Fibroblast of skin of right biceps (primary cell): Measurements from ENCODE around the gene RGS9.
"Not testable (repeated sequence)": the region's sequence is repeated elsewhere in the genome, so short reads cannot be mapped to it uniquely, and the experiment has no call there.

Source experiments
- DNase-seq: peaks from one replicate; pipeline ENCODE4 v3.0.0-alpha.2; 2013

Gene RGS9

DNA sequence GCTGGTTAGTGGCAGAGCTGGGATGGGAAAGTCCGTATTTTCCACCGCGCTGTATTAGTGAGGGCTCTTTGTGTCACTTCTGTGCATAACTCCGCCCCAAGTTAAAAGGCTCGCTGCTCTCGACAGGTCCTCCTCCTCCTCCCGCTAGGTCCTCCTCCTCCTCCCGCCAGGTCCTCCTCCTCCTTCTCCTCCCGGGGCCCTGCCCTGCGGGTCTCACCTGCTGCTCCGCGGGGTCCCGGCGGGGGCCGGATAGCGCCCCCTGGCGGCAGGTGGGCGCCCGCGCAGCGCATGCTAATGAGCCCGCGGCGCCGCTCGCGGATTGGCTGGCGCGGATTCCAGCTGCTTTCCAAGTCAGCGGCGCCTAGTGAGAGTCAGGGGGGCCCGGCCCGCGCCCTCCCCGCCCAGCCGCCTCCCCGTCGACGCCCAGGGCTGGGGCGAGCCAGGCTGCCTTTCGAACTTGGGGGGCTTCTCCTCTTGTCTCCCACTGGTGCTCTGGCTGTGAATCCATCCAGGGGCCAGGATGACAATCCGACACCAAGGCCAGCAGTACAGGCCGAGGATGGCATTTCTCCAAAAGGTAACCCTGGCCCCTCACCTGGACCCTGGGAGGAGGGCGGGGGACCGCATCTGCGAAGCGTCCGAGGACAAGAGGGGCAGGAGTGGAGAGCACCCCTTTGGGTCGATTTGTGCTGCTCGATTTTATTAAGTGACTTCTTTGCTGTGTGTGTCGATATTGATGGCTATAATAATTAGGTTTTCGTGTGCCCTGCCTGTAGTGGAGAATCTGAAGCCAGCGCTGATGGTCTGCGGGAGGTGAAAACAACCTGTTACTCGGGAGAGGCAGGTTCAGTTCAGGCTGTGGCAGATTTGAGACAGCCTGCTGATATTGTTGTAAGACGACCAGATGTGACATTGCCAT lies at the start of gene RGS9:
Gene RGS9 (plus strand): TSS at position 350 of the 919 bp plus-strand sequence. CDS start 171 bp downstream, at position 521.
- DNase-seq = peak; percentile 69

DNA sequence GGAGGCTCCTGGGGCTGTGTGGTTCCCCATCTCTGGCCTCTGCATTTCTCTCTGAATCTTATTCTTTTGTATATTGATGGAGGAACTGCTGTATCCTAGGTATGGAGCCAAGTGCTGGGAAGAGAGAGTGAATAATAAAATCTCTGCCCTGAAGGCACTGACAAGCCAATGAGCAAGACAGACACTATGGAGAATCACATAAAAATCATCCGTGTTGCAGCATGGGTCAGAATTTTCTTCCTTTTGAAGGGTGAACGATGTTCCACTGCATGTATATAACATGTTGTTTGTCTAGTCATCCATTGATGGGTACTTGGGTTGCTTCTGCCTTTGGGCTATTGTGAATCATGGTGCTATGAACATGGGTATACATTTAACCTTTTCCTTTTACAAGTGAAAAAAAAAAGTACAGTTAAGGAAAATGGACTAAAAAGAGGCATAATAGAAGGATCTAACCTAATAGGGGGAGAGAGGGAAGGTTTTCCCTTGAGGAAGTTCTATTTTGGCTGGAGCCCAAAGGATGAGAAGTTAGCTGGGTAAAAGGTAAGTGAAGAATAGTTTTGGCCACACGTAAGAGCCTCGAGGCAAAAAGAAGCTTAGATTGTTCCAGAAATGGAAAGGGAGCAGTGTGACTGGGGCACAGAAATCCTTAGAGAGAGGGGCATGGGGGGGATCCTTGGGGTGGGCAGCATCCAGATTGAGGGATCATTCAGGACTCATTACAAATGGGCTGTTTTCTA lies 48.4 kb upstream of the RGS9 start:
- DNase-seq = no peak

DNA sequence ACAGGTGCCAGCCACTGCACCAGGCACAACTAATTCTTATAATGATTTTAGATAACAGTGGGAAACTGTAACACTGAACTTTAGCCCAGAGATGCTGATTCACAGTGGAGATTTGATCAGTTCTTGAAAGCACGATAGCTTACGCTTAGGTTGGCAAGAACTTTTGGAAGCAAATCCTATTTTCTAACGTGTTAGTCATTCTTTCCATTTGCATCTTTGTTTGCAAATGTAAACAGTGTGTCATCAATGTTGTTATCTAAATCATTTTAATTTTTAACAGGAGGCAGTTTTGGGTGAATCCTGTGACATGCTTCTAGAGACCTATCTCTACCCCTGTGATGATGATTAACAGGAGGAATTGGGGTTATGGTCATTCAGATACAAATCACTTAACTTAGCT lies 44.9 kb upstream of the RGS9 start:
- no peak for DNase-seq

DNA sequence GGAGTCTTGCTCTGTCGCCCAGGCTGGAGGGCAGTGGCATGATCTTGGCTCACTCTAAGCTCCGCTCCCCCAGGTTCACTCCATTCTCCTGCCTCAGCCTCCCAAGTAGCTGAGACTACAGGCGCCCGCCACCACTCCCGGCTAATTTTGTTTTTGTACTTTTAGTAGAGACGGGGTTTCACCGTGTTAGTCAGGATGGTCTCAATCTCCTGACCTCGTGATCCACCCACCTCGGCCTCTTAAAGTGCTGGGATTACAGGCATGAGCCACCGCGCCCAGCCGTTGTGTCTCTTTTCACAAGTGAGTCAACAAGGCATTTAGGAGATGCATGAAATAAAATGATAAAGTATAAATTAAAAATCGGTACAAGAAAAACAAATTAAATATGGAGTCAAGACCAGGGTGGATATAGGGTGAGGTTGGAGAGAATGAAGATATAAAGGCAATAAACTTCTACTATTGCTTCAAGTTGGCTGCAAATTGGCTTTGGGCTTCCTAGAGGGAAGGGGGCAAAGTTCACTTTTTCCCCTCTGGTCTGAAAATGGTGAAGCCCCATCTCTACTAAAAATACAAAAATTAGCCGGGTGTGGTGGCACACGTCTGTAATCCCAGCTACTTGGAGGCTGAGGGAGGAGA lies 44.3 kb upstream of the RGS9 start:
- not testable (repeated sequence) for DNase-seq

DNA sequence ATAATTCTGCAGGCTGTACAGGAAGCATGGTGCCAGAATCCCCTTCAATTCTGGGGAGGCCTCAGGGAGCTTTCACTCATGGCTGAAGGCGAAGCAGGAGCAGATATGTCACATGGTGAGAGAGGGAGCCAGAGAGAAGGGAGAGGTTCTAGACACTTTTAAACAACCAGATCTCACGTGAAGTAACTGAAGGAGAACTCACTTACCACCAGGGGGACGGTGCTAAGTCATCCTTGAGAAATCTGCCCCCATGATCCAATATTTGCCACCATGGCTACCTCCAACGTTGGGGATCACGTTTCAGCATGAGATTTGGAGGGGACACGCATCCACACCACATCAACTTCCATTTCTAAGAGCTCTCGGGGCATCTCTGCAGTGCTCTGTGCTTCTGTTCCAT lies 43.2 kb upstream of the RGS9 start:
- DNase-seq = no peak

DNA sequence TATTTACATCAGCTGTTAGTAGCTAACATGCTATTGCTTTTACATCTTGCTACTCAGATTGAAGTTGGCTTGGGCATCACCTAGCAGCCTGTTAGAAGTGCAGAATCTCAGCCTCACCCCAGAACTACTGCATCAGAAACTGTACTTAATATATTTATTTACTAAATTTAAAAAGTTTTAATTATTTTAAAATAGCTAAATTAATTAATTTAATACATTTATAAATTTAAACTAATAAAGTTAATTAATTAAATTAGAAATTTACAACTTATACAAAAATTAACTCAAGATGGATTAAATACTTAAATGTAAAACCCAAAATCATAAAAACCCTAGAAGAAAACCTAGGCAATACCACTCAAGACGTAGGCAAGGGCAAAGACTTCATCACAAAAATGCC lies 41.7 kb upstream of the RGS9 start:
- DNase-seq = no peak

DNA sequence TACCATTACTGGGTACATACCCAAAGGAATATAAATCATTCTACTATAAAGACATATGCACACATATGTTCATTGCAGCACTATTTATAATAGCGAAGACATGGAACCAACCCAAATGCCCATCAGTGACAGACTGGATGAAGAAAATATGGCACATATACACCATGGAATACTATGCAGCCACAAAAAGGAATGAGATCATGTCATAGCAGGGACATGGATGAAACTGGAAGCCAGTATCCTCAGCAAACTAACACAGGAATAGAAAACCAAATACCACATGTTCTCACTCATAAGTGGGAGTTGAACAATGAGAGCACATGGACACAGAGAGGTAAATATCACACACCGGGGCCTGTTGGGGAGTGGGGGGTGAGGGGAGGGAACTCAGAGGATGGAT lies 40.8 kb upstream of the RGS9 start:
- DNase-seq = not testable (repeated sequence)

DNA sequence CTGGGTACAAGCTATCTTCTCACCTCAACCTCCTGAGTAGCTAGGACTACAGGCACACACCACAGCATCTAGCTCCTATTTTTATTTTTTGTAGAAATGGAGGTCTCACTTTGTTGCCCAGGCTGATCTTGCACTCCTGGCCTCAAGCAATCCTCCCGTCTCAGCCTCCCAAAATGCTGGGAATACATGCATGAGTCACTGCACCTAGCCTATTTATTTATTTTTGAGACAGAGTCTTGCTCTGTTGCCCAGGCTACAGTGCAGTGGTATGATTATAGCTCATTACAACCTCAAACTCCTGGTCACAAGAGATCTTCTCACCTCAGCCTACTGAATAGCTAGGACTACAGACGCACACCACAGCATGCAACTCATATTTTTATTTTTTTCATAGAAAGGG lies 40.1 kb upstream of the RGS9 start:
- DNase-seq = no peak

DNA sequence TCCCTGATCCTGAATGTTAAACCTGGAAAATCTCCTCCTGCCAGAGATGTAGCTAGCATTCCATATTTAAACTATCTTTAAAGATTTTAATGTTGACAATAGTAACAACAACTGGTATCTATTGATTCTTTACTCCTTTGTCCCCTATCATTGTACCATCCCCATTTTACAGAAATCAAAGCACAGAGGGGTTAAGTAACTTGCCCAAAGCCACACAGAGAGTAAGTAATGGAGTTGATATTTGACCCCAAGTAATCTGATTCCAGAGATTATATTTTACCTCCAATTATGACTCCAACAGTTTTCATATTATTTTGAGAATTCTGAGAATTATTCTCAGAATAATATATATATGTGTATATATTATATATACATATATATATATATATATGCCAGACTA lies 37.7 kb upstream of the RGS9 start:
- DNase-seq = no peak

DNA sequence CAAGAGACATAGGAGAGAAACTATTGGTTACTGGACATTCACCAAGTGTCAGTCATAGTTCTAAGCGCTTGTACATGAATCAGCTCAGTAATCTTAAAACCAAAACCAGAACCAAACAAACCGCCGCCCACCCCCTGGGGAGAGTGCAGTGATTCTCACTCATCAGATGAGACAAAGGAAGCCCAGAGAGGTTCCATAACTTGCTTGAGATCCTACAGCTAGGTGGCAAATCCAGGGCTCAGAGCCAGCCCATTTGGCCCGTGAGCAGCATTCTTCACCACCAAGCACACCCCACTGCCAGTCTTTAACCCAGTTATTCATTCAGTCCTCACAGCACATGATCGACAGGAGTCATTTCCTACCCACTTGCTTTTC lies 37.2 kb upstream of the RGS9 start:
- DNase-seq = peak; percentile 77

DNA sequence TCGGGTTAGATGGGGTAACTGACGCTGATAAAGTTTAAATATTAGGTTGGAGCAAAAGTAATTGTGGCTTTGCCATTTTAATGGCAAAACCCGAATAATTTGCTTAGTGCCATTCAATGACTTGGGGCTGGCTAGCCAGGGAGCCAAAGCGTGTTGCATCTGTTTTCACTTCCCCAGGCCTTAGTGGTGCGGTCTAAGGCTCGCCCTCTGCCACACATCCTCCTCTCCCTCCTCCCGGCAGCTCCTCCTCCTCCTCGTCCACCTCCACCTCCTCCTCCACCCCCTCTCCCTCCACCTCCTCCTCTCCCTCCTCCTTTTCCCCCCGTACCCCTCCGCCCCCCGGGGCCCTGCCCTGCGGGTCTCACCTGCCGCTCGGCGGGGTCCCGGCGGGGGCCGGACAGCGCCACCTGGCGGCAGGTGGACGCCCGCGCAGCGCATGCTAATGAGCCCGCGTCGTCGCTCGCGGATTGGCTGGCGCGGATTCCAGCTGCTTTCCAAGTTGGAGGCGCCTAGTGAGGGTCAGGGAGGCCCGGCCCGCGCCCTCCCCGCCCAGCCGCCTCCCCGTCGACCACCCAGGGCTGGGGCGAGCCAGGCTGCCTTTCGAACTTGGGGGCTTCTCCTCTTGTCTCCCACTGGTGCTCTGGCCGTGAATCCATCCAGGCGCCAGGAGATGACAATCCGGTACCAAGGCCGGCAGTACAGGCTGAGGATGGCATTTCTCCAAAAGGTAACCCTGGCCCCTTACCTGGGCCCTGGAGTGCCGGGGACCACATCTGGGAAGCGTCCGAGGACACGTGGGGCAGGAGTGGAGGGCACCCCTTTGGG lies 36.6 kb upstream of the RGS9 start:
- peak; percentile 68 for DNase-seq

DNA sequence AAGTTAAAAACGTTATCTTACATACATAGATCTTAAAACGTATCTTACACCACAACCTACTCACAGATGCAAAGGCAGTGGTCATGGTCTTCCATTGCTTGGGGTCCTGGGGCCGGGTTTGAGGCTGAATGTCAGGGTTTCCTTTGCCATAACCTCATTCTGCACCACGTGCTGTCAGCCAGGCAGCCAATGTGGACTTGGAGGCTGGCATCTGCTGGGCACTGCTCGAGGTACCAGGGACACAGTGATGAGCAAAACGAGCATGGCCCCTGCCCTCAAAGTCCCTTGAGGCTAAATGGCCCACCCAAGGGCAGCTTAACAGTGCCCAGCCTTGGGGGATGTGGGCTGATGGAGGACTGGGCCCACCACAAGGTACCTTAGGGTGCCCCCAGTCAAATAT lies 35.8 kb upstream of the RGS9 start:
- DNase-seq = no peak

DNA sequence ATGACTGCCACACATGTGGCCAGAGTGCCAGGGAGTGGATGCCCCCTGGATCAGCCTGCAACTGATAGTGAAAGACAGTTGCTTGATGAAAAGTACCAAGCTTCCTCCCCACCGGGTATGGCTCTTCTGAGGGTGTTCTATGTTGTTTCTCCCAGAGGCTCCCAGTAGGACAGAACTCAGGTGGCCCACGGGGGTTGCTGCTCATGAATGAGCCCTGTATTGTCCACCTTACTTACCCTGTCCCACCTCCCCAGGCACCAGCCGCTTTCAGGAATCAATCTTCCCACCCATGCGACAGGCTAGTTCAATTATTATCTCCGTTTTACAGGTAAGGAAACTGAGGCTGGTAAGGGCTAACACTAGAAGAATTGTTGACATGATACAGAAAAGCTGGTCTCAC lies 34.9 kb upstream of the RGS9 start:
- DNase-seq = no peak

DNA sequence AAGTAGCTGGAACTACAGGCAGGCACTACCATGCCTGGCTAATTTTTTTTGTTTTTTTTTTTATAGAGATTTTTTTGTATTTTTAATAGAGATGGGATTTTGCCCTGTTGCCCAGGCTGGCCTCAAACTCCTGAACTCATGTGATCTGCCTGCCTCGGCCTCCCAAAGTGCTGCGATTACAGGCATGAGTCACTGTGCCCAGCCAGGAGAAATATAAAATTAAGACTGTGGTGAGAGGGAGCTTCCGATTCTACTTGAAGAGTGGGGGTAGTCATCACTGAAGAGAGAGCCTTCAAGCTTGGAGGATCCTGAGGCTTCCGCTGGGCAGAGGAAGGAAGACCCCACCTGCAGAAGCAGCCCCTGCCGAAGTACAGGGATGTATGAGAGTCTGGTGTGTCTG lies 34.4 kb upstream of the RGS9 start:
- peak; percentile 27 for DNase-seq

DNA sequence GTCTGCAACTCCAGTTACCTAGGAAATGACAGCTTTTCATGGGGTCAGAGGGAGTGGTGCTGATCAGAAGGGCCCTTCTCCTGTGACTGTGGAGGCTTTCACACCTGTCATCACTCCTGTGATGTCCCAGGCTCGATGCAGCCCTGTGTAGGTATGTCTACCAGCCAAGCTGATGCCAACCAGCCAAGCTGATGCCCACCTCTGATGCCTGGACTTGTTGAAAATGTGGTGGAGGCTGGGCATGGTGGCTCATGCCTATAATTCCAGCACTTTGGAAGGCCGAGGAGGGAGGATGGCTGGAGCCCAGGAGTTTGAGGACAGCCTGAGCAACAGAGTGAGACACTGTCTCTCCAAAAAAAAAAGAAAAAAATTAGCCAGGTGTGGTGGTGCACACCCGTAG lies 33.7 kb upstream of the RGS9 start:
- no peak for DNase-seq

DNA sequence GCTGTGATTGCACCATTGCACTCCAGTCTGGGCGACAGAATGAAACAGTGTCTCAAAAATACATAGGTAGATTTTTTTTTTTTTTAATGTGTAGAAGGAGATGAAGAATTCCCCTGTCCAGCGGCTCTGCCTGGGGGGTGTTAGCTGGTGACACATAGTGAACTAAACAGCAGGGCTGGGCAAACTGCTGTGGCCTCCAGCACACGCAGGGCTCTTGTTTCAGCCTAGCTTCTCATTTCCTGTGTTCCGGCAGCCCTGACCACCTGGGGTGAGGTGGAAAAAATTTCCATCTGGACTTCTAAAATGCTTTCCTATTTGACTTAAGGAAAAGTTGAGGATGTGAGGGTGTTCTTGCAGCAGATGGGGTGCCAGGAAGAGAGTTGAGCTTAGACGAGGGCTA lies 33.3 kb upstream of the RGS9 start:
- DNase-seq = no peak

DNA sequence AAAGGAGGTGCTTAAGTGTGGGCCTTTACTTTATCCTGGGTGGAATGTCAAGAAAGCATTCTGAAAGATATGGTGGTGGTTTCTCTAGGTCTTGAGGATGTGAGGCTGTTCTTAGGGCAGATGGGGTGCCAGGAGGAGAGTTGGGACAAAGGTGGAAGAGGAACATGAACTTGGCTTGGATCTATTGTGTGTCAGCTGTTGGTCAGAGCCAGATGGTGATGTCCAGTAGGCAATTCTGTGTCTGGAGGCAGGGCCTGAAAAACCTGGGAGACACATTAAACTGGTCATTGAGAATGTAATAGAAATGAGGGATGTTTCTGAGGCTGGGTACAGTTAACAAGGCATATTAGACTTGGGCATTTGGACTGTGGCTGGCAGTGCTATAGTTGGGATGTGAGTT lies 32.6 kb upstream of the RGS9 start:
- DNase-seq = no peak

DNA sequence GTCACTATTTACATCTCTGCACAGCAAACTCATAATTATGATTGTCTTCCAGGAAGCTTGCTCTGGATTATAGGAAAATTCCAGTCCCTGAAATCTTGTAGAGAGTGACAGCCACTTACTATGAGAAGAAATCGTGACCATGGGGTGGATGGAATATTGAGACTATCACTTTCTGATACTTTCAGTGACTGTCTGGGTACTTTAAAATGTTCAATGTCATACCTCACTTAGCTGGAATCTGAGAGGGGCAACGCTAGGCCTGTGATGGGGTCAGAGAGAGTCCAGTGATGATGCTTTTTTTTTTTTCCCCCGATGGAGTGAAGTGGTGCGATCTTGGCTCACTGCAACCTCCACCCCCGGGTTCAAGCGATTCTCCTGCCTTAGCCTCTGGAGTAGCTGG lies 32.2 kb upstream of the RGS9 start:
- DNase-seq = no peak

DNA sequence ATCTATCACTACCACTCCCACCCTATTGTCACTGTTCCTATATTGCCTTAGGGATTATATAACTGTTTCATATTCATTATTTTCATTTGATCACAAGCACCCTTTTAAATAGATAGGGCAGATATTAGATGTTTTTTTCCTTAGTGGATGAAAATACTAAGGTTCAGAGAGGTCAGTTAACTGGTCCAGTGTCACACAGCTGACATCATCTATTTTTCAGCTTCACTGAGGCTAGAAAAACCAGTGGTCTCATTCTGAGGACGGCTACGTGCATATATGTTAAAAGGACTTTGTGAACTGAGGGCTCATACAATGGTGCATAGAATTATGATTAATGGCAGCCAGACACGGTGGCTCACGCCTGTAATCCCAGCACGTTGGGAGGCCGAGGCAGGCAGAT lies 29.0 kb upstream of the RGS9 start:
- DNase-seq = no peak

DNA sequence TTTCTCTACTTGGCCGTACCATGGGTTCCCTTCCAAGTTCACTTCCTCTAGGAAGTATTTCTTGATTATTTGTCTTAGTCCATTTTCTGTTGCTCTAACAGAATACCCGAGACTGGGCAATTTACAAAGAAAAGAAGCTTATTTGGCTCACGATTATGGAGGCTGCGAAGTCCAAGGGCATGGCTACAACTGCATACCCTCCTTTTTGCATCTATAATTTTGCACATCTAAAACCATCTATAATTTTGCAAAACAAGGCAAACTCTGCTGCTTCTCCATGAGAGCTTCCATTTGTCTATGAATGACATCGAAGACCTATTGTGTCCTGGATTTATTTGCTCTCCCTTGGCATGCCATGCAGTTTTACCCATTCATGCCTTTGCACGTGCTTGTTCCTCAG lies 27.6 kb upstream of the RGS9 start:
- DNase-seq = no peak

DNA sequence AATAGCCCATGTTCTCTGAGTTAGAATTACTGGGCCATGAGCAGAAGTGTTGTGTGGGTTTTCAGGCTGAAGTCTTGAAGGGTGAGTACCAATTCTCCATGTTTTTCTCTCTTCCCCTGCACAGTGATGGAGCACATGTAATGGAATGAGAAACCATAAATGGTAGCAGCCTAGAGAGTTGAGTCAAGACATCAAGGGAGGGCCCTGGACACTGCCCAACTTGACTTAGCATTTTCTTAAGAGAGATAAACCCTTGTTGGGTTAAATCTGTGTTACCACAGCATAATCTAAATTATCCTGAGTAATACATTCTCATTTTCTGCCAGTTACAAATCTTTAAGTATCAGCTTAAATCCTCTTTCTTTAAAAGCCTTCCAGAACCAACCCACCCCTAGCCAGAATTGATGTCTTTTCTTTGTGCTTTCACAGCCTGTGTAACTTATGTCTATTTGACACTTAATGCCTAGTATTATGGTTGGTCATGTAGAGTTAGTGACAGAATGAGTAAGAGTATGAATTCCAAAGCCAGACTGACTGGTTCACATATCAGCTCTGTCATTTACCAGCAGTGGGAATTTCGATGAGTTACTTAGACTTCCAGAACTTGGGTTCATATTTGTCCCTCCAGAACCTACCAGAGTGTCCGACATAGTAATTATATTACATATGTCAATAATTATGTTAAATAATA lies 27.0 kb upstream of the RGS9 start:
- DNase-seq = peak; percentile 47

DNA sequence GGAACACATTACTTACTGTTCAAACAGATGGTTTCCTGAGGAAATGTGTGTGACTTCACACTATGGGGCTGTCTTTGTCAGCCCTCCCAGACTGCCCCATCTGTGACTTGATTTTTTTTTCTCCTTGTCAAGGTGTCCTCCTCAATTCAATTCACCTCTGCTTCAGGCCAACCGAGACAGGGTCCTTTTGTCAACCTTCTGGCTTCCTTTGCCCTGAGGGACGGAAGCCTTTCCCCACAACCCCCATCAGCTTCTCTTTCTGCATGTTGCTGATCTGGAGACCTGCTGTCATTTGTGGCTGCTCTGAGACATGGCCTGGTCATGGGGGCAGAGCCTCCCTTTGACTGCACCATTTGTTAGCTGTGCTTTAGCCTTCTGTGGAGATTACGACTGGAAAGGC lies 21.3 kb upstream of the RGS9 start:
- DNase-seq = no peak
